HepG2 (cell line): ENCODE results near the gene ZBTB21. TPM values are rescaled to one million over a fixed set of nuclear protein-coding genes. Genes with fewer than 3 reads are reported as not detected.

Experiments used
- DNMT3B ChIP-seq: conservative IDR thresholded peaks from 2 replicates; pipeline ENCODE4 v1.6.1; 2016; ENCODE audit warnings: missing biosample characterization, control low read depth
- GABPB1 ChIP-seq: IDR thresholded peaks from 2 replicates; pipeline ENCODE4 v1.6.1; 2016; ENCODE audit warnings: mild to moderate bottlenecking, missing genetic modification reagents, moderate library complexity, missing compliant biosample characterization
- IRX3 ChIP-seq: sonication (generic); formaldehyde crosslinking; IDR thresholded peaks from 2 replicates; pipeline ENCODE4 v1.8.1; 2023; ENCODE audit warnings: mild to moderate bottlenecking, low read depth, missing genetic modification reagents, borderline replicate concordance
- KAT8 ChIP-seq: IDR thresholded peaks from 2 replicates; pipeline ENCODE4 v1.6.1; 2016; ENCODE audit warnings: missing genetic modification reagents, missing compliant biosample characterization
- NR0B2 ChIP-seq: sonication (generic); formaldehyde crosslinking; IDR thresholded peaks from 2 replicates; pipeline ENCODE4 v1.4.0; 2020; ENCODE audit warnings: mild to moderate bottlenecking, missing genetic modification reagents
- NRL ChIP-seq: sonication (generic); formaldehyde crosslinking; IDR thresholded peaks from 2 replicates; pipeline ENCODE4 v1.5.0; 2020; ENCODE audit warnings: missing genetic modification reagents, mild to moderate bottlenecking, moderate library complexity, borderline replicate concordance
- RFX5 ChIP-seq: IDR thresholded peaks from 2 replicates; pipeline ENCODE4 v1.6.1; 2011; ENCODE audit warnings: low read depth, low read length, improper control_type of control experiment
- SUZ12 ChIP-seq: fragments of 150-350 bp; IDR thresholded peaks from 2 replicates; pipeline ENCODE4 v1.6.1; 2014; ENCODE audit warnings: low read depth, low read length
- YEATS4 ChIP-seq: sonication (generic); formaldehyde crosslinking; IDR thresholded peaks from 2 replicates; pipeline ENCODE4 v1.4.0; 2020; ENCODE audit warnings: missing genetic modification reagents, borderline replicate concordance
- ZBTB21 ChIP-seq: sonication (generic); formaldehyde crosslinking; IDR thresholded peaks from 2 replicates; pipeline ENCODE4 v1.4.0; 2020; ENCODE audit warnings: missing genetic modification reagents
- ZBTB43 ChIP-seq: sonication (generic); formaldehyde crosslinking; conservative IDR thresholded peaks from 2 replicates; pipeline ENCODE4 v1.4.0; 2020; ENCODE audit warnings: missing genetic modification reagents
- ZEB1 ChIP-seq: IDR thresholded peaks from 2 replicates; pipeline ENCODE4 v1.6.1; 2012; ENCODE audit warnings: mild to moderate bottlenecking, low read depth, inconsistent platforms; ENCODE audit not compliant: insufficient replicate concordance
- ZNF691 ChIP-seq: sonication (generic); formaldehyde crosslinking; IDR thresholded peaks from 2 replicates; pipeline ENCODE4 v1.4.0; 2020; ENCODE audit warnings: missing genetic modification reagents, low read depth, mild to moderate bottlenecking, borderline replicate concordance
- ZNF839 ChIP-seq: sonication (generic); formaldehyde crosslinking; IDR thresholded peaks from 2 replicates; pipeline ENCODE4 v1.4.0; 2020; ENCODE audit warnings: missing genetic modification reagents, mild to moderate bottlenecking, borderline replicate concordance
- ZNF891 ChIP-seq: sonication (generic); formaldehyde crosslinking; IDR thresholded peaks from 2 replicates; pipeline ENCODE4 v1.5.0; 2020; ENCODE audit warnings: mild to moderate bottlenecking, missing genetic modification reagents
- polyA plus RNA-seq, 8 experiments: library from polyadenylated mRNA; depleted of rRNA in 3 of 8; stranded (reverse) in 7 of 8; unstranded in 1 of 8; fragments of >200 nt; fragmentation: Illumina TruSeq in 4 of 8; extraction: Trizol in 4 of 8; gene quantifications; 2 replicates each; pipeline versions ENCODE4 v1.2.1 to v1.2.3, GENCODE V29; 2011 to 2016; ENCODE audit warnings: low read depth in 4 of 8, missing spikeins in 1 of 8, mixed read lengths in 1 of 8; ENCODE audit not compliant: insufficient read depth in 1 of 8
- total RNA-seq, 5 experiments: library from RNA; depleted of rRNA; stranded (reverse); fragments of >200 nt; fragmentation: Illumina TruSeq; extraction: Trizol; gene quantifications; 2 replicates each; pipeline ENCODE4 v1.2.3, GENCODE V29; 2016; ENCODE audit warnings: low read depth in 1 of 5
- TF ChIP-seq, protein P1 (sequence below): sonication (generic); formaldehyde crosslinking; IDR thresholded peaks from 2 replicates; pipeline ENCODE4; 2020; ENCODE audit warnings: missing genetic modification reagents, mild to moderate bottlenecking, borderline replicate concordance
- TF ChIP-seq, protein P2 (sequence below): sonication (generic); formaldehyde crosslinking; IDR thresholded peaks from 2 replicates; pipeline ENCODE4 v1.4.0; 2020; ENCODE audit warnings: missing genetic modification reagents
- TF ChIP-seq, protein P3 (sequence below): IDR thresholded peaks from 2 replicates; pipeline ENCODE4 v1.6.1; 2016; ENCODE audit warnings: missing genetic modification reagents, missing compliant biosample characterization
- TF ChIP-seq, protein P4 (sequence below): sonication (generic); formaldehyde crosslinking; IDR thresholded peaks from 2 replicates; pipeline ENCODE4 v1.5.1; 2020; ENCODE audit warnings: missing genetic modification reagents, mild to moderate bottlenecking, borderline replicate concordance

ZBTB21 gene
- total and polyA plus RNA-seq, 2 of the 13 experiments (the other 11 are each of a cell fraction or from before 2014, with no cell fraction given), result 4.5 to 6.1 TPM

DNA sequence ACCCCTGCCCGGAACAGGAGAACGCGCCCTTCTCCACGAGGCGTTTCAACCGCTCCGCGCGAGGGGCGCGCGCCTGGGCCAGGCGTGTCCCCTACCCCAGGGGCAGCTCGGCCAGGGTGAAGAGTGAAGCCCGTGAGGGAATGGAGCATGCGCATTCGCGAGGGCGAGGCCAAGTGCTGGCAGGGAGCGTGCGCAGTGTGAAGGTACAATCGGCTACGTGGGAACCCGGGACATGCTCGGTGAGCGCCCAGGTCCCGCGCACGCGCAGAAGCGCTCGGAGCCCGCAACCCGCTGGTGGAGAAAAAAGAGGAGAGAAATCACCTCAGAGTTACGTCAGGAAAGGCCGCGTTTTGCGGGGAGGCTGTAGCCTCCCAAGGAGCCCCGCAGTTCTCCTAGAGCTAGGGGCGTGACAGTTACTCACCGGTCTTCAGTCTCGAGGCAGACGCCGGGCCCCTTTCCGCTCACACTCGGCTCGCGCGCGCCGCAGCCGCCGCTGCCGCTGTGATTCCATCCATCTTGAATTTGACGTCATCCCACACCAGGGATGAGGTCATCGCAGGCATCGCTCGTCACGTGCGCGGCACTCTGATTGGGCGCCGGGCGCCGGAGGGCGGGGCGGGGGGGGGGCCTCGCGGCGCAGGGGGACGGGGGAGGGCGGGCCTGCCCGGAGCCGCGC lies at the start of gene ZBTB21 (continued):
- peak; percentile 69; the same call in 1 of the 2 replicates for TF ChIP-seq GABPB1
- TF ChIP-seq ZBTB21 (CRISPR knock-in tag), result peak; percentile 99
- no peak; the same call in 1 of the 2 replicates for TF ChIP-seq NRL (CRISPR knock-in tag)
- TF ChIP-seq YEATS4 (CRISPR knock-in tag), result peak; percentile 59; the same call in 1 of the 2 replicates
- TF ChIP-seq, protein P1, sequence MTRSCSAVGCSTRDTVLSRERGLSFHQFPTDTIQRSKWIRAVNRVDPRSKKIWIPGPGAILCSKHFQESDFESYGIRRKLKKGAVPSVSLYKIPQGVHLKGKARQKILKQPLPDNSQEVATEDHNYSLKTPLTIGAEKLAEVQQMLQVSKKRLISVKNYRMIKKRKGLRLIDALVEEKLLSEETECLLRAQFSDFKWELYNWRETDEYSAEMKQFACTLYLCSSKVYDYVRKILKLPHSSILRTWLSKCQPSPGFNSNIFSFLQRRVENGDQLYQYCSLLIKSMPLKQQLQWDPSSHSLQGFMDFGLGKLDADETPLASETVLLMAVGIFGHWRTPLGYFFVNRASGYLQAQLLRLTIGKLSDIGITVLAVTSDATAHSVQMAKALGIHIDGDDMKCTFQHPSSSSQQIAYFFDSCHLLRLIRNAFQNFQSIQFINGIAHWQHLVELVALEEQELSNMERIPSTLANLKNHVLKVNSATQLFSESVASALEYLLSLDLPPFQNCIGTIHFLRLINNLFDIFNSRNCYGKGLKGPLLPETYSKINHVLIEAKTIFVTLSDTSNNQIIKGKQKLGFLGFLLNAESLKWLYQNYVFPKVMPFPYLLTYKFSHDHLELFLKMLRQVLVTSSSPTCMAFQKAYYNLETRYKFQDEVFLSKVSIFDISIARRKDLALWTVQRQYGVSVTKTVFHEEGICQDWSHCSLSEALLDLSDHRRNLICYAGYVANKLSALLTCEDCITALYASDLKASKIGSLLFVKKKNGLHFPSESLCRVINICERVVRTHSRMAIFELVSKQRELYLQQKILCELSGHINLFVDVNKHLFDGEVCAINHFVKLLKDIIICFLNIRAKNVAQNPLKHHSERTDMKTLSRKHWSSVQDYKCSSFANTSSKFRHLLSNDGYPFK, result no peak
- TF ChIP-seq IRX3 (CRISPR knock-in tag), result peak; percentile 41; the same call in 1 of the 2 replicates
- 0 out of 2 replicates have a peak, but pooled peaks have one; percentile 63 for TF ChIP-seq ZBTB43 (CRISPR knock-in tag)
- no peak for TF ChIP-seq NR0B2 (CRISPR knock-in tag)
- no peak for TF ChIP-seq ZNF891 (CRISPR knock-in tag)
- TF ChIP-seq DNMT3B (CRISPR knock-in tag), result no peak
- no peak for TF ChIP-seq RFX5
- TF ChIP-seq ZNF839 (CRISPR knock-in tag), result no peak
- TF ChIP-seq, protein P2, sequence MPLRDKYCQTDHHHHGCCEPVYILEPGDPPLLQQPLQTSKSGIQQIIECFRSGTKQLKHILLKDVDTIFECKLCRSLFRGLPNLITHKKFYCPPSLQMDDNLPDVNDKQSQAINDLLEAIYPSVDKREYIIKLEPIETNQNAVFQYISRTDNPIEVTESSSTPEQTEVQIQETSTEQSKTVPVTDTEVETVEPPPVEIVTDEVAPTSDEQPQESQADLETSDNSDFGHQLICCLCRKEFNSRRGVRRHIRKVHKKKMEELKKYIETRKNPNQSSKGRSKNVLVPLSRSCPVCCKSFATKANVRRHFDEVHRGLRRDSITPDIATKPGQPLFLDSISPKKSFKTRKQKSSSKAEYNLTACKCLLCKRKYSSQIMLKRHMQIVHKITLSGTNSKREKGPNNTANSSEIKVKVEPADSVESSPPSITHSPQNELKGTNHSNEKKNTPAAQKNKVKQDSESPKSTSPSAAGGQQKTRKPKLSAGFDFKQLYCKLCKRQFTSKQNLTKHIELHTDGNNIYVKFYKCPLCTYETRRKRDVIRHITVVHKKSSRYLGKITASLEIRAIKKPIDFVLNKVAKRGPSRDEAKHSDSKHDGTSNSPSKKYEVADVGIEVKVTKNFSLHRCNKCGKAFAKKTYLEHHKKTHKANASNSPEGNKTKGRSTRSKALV, result no peak
- peak; percentile 37; the same call in 1 of the 2 replicates for TF ChIP-seq ZNF691 (CRISPR knock-in tag)
- TF ChIP-seq KAT8, result peak; percentile 59
- TF ChIP-seq, protein P3, sequence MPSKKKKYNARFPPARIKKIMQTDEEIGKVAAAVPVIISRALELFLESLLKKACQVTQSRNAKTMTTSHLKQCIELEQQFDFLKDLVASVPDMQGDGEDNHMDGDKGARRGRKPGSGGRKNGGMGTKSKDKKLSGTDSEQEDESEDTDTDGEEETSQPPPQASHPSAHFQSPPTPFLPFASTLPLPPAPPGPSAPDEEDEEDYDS (CRISPR knock-in tag), result peak; percentile 80; the same call in 1 of the 2 replicates
- TF ChIP-seq, protein P4, sequence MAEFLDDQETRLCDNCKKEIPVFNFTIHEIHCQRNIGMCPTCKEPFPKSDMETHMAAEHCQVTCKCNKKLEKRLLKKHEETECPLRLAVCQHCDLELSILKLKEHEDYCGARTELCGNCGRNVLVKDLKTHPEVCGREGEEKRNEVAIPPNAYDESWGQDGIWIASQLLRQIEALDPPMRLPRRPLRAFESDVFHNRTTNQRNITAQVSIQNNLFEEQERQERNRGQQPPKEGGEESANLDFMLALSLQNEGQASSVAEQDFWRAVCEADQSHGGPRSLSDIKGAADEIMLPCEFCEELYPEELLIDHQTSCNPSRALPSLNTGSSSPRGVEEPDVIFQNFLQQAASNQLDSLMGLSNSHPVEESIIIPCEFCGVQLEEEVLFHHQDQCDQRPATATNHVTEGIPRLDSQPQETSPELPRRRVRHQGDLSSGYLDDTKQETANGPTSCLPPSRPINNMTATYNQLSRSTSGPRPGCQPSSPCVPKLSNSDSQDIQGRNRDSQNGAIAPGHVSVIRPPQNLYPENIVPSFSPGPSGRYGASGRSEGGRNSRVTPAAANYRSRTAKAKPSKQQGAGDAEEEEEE (CRISPR knock-in tag), result 0 out of 2 replicates have a peak, but pooled peaks have one; percentile 75
- no peak for TF ChIP-seq SUZ12
- no peak for TF ChIP-seq ZEB1
